Left ventricle myocardium inferior (tissue), 1 donor: ENCODE data around the gene PADI4. TPM values are rescaled to one million over a fixed set of nuclear protein-coding genes. Genes with fewer than 3 reads are reported as not detected.

Source experiments
- DNase-seq: peaks from one replicate; pipeline ENCODE4 v3.0.0-alpha.2; 2020
- H3K27ac ChIP-seq: fragments of 200-600 bp; replicated peaks from 2 replicates; pipeline ENCODE4 v1.8.0; 2021
- H3K27me3 ChIP-seq: fragments of 200-600 bp; 2 replicates; pipeline ENCODE4 v1.8.0; 2021; ENCODE audit warnings: low read depth
- H3K36me3 ChIP-seq: fragments of 200-600 bp; 2 replicates; pipeline ENCODE4 v1.8.0; 2021
- H3K4me1 ChIP-seq: fragments of 200-600 bp; 2 replicates; pipeline ENCODE4 v1.8.0; 2021
- H3K4me3 ChIP-seq: fragments of 200-600 bp; 2 replicates; pipeline ENCODE4 v1.8.0; 2021; ENCODE audit warnings: mild to moderate bottlenecking, moderate library complexity
- H3K9me3 ChIP-seq: fragments of 200-600 bp; replicated peaks from 2 replicates; pipeline ENCODE4 v1.8.0; 2021
- intact Hi-C: fragments of 100-400 bp; cut with micrococcal nuclease; formaldehyde crosslinking; loops from one replicate; pipeline ENCODE4 v1.11.0; 2022
- total RNA-seq: library from RNA; stranded (reverse); fragmentation: NEBNext Ultra II Directional; extraction: Animal tissue kit (Norgen Biotek cat#: 25700); gene quantifications from one replicate; pipeline ENCODE4 v1.2.1, GENCODE V29; 2021
- TF ChIP-seq, protein P1 (sequence below): fragments of 200-600 bp; IDR thresholded peaks from 2 replicates; pipeline ENCODE4 v1.8.0; 2021; ENCODE audit warnings: antibody characterized with exemption, mild to moderate bottlenecking, borderline replicate concordance
- donor health status: DM: no; HTN: yes; CAD: no; lungs with severe emphysema.

Gene PADI4
- total RNA-seq, 1 donor from 2014 or later = 0.22 TPM

DNA sequence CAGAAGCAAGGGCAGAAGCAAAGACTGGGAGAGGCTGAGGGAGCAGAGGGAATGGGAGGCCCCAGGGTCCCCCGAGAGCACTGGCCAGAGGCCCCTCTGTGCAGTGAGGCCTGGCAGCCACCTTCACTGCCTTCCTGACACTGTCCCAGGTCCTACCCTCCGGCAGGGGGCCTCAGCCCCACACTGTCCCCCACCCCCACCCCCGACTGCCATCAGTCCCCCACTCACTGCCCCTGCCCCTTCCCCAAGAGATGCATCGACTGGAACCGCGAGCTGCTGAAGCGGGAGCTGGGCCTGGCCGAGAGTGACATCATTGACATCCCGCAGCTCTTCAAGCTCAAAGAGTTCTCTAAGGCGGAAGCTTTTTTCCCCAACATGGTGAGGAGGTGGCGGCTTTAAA lies 51.0 kb downstream of the PADI4 start:
- intact Hi-C loops = no loop called here
- no peak overlapping the region for H3K27ac ChIP-seq
- peaks cover 71% of the 10 kb centered on the region for H3K27me3 ChIP-seq
- H3K36me3 ChIP-seq = no peaks in the 10 kb centered on the region
- H3K9me3 ChIP-seq = peaks cover under 1% of the 10 kb centered on the region
- no peak for DNase-seq
- H3K4me3 ChIP-seq = no peak overlapping the region
- H3K4me1 ChIP-seq = no peaks in the 10 kb centered on the region
- TF ChIP-seq, protein P1, sequence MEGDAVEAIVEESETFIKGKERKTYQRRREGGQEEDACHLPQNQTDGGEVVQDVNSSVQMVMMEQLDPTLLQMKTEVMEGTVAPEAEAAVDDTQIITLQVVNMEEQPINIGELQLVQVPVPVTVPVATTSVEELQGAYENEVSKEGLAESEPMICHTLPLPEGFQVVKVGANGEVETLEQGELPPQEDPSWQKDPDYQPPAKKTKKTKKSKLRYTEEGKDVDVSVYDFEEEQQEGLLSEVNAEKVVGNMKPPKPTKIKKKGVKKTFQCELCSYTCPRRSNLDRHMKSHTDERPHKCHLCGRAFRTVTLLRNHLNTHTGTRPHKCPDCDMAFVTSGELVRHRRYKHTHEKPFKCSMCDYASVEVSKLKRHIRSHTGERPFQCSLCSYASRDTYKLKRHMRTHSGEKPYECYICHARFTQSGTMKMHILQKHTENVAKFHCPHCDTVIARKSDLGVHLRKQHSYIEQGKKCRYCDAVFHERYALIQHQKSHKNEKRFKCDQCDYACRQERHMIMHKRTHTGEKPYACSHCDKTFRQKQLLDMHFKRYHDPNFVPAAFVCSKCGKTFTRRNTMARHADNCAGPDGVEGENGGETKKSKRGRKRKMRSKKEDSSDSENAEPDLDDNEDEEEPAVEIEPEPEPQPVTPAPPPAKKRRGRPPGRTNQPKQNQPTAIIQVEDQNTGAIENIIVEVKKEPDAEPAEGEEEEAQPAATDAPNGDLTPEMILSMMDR = no peak

DNA sequence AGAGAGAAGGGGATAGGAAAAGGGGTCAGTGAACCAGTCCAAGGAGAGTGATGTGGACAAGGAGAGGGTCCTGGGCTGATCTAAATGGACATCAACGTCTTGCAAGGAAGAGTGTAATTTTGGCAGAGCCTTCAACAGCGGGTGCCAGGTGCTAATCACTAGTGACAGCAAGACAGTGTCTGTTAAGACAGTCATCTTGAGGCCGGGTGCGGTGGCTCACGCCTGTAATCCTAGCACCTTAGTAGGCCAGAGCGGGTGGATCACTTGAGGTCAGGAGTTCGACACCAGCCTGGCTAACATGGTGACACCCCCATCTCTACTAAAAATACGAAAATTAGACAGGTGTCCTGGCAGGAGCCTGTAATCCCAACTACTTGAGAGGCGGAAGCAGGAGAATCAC lies 51.8 kb downstream of the PADI4 start:
- Histone ChIP-seq H3K9me3 (peaks cover 8% of the 10 kb centered on the region), H3K4me1 (no peaks in the 10 kb centered on the region), H3K27me3 (peaks cover 71% of the 10 kb centered on the region), H3K36me3 (no peaks in the 10 kb centered on the region), H3K27ac (no peak overlapping the region), H3K4me3 (no peak overlapping the region)
- intact Hi-C loops = no loop called here
- TF ChIP-seq, protein P1 = no peak
- DNase-seq = no peak

DNA sequence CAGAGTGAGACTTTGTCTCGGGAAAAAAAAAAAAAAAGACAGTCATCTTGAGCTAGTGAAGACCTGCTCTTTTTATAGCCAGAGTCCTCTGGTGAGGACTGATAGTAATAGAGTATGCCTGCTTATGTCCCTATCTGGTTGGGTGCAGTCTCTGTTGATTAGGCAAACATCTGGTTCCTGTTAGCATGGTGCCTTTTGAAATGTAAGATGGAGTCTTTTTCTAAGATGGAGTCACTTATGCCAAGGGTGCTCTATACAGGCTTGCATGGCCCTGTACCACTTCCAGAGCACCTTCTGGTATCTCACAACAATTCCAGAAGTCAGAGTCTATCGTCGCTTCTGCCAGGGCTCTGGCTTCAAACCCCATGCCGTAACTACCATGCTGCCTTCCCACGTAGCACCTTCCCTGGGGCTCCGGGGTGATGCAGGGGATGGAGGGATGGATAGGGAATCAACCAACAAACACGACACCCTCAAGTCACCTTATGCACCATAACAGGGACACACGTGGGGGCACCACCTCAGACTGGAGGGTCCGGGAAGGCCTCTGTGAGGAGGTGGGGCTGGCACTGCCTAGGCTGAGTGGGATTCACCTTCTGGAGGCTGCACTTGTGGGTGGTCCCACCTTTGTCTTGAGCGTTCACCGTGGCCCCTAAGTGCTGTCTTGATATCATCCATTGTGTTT lies 52.4 kb downstream of the PADI4 start:
- no peak overlapping the region for H3K4me3 ChIP-seq
- H3K9me3 ChIP-seq = peaks cover 8% of the 10 kb centered on the region
- DNase-seq = no peak
- TF ChIP-seq, protein P1 = no peak
- H3K4me1 ChIP-seq = no peaks in the 10 kb centered on the region
- intact Hi-C loops = no loop called here
- no peak overlapping the region for H3K27ac ChIP-seq
- peaks cover 73% of the 10 kb centered on the region for H3K27me3 ChIP-seq
- no peaks in the 10 kb centered on the region for H3K36me3 ChIP-seq

DNA sequence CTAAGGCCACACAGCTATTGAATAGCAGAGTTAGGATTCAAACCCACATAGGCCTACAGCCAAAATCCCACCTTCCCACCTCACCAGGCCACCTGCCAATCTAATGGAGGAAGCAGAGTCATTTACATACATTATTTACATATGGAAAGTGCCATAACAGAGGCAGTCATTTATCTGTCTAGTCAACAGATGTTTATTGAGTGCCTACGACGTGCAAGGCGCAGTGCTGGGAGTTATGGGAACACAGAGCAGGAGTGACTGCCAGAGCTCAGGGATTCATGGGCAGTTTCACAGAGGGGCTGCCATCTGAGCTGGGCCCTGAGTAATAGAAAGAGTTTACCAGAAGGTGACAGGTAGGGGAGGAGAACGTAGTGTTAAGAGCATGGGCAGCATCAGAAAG lies 53.7 kb downstream of the PADI4 start:
- DNase-seq = no peak
- Histone ChIP-seq H3K4me1 (no peaks in the 10 kb centered on the region), H3K4me3 (no peak overlapping the region), H3K27ac (no peak overlapping the region), H3K27me3 (peaks cover 73% of the 10 kb centered on the region), H3K9me3 (peaks cover 8% of the 10 kb centered on the region), H3K36me3 (no peaks in the 10 kb centered on the region)
- intact Hi-C loops = no loop called here
- TF ChIP-seq, protein P1 = no peak

DNA sequence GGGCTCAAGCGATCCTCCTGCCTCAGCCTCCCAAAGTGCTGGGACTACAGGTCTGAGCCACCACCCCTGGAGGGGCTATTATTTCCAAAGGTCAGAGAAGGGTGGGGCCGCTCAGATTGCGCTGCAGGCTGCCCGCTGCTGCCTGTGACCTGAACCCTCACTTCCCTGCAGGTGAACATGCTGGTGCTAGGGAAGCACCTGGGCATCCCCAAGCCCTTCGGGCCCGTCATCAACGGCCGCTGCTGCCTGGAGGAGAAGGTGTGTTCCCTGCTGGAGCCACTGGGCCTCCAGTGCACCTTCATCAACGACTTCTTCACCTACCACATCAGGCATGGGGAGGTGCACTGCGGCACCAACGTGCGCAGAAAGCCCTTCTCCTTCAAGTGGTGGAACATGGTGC lies 55.4 kb downstream of the PADI4 start:
- H3K36me3 ChIP-seq = no peaks in the 10 kb centered on the region
- H3K9me3 ChIP-seq = peaks cover 8% of the 10 kb centered on the region
- TF ChIP-seq, protein P1 = no peak
- no peak for DNase-seq
- intact Hi-C loops = no loop called here
- H3K27ac ChIP-seq = no peak overlapping the region
- no peaks in the 10 kb centered on the region for H3K4me1 ChIP-seq
- H3K27me3 ChIP-seq = peaks cover 79% of the 10 kb centered on the region
- no peak overlapping the region for H3K4me3 ChIP-seq

DNA sequence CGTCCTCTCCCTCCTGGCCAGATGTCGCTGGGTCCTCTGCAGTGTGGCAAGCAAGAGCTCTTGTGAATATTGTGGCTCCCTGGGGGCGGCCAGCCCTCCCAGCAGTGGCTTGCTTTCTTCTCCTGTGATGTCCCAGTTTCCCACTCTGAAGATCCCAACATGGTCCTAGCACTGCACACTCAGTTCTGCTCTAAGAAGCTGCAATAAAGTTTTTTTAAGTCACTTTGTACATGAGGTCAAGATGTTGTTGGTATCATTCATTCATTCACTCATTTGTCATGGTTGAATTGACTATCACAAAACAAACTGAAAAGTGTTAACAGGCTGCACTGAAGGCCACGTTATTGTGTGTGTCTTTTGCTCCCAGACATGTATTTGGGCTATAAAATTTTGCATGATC lies 55.8 kb downstream of the PADI4 start:
- Histone ChIP-seq H3K27me3 (peaks cover 81% of the 10 kb centered on the region), H3K36me3 (no peaks in the 10 kb centered on the region), H3K4me3 (no peak overlapping the region), H3K9me3 (peaks cover 8% of the 10 kb centered on the region), H3K27ac (no peak overlapping the region), H3K4me1 (no peaks in the 10 kb centered on the region)
- intact Hi-C loops = no loop called here
- TF ChIP-seq, protein P1 = no peak
- no peak for DNase-seq
